ENCODE results near the gene C11orf21. TPM values are rescaled to one million over a fixed set of nuclear protein-coding genes. Genes with fewer than 3 reads are reported as not detected.
"Not testable (repeated sequence)": the region's sequence is repeated elsewhere in the genome, so short reads cannot be mapped to it uniquely, and the experiment has no call there.

The C11orf21 gene
- polyA plus RNA-seq (ENCODE audit: insufficient read depth in 1 of 5, insufficient read length in 5 of 5, low replicate concordance in 1 of 5) = 1 to 10 TPM; 1.3 to 2.5 (median 1.9) TPM
- long read RNA-seq, donor 1 = 0 reads
- long read RNA-seq, donor 2 = 0 reads
- long read RNA-seq, donor 3, partial matches to known transcripts = 0 of 1 reads
- long read RNA-seq, donor 3, other reads (novel, unspliced or antisense) = 0 of 1 reads
- long read RNA-seq, donor 4 = 0 reads
- long read RNA-seq, donor 5 = 0 reads
- long read RNA-seq, donor 6 = 0 reads
- long read RNA-seq, donor 7 = 0 reads
- long read RNA-seq, donor 8 = 0 reads

GRCh38 chr11:2301631-2302305, at the start of gene C11orf21, which contains the start of gene TSPAN32:
Gene C11orf21 (minus strand): TSS chr11:2301918. CDS start chr11:2301808, 110 bp downstream.
Gene TSPAN32 (plus strand): TSS chr11:2302013. CDS start chr11:2302150, 137 bp downstream.
- DNase-seq = no peak

DNA sequence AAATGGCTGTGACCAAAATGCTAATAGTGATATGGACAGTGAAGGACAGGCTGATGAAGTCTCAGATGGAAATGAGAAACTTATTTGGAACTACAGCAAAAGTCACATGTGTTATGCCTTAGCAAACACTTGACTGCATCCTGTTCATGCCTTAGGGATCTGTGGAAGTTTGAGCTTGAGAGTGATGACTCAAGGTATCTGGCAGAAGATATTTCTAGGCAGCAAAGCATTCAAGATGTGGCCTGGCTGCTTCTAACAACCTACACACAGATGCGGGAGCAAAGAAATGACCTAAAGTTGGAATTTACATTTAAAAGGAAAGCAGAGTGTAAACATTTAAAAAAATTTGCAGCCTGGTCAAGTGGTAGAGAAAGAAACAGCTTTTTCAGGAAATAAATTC, 47.3 kb upstream of the C11orf21 start:
- no peak for DNase-seq

GRCh38 chr11:2347308-2347830, 45.7 kb upstream of the C11orf21 start:
- no peak for DNase-seq

DNA sequence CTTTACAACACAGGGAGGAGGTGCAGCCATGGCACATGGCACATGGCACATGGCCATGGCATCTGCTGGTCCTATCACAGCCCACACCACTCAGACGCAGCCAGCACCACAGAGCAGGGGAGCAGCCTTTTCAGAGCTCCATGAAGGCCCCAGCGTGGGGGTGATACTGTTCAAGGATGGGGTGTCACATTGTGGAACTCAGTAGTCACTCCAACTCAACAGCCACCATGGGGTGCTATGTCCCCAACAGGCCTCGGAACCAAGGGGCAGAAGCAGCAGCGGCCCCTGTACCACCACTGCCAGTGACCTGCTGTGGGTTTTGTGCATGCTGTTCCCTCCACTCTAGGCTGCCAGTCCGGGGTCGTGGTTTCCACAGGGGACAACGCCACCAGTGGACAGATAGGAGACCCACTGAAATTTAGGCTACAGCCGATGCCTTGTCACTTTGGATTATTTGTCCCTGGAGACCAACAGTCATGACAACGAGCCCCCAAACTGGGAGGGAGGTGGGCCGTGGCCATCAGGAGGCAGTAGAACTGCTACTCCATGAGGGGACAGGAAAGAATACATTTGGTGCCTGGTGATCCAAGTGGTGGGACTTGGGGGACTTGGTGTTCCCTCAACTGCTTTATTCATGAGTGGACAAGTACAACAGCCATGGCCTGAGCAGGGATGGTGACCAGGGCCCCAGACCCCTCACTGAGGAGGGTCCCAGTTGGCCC, 45.0 kb upstream of the C11orf21 start:
- no peak for DNase-seq

DNA sequence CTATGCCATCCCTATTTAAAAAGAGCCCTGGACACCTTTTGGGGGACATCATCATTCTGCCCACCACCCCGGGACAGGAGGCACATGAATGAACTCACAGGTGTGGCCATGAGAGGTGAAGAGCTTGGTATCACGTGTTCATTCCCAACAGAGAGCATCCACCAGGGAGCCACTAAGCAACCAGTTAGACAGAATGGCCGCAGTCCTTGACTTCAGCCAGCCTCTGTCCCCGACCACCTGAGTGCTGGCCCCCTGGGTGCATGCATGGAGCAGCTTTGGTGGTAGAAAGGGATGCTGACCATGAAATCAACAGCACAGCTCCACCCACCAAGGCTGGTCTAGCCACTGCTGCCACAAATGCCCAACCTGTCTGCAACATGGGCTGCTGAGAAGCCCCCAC, 44.3 kb upstream of the C11orf21 start:
- DNase-seq = no peak

GRCh38 chr11:2345050-2345449, 43.3 kb upstream of the C11orf21 start:
- no peak for DNase-seq

DNA sequence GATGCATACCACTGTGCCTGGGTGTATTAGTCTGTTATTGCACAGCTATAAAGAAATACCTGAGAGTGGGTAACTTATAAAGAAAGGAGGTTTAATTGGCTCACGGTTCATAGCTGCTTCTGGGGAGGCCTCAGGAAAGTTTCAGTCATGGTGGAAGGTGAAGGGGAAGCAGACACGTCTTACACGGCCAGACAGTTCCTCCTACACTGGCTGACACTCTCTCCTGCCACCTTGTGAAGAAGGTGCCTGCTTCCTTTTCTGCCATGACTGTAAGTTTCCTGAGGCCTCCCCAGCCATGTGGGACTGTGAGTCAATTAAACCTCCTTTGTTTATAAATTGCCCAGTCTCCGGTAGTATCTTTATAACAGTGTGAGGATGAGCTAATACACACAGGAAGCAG, 41.8 kb upstream of the C11orf21 start:
- no peak for DNase-seq

GRCh38 chr11:2342981-2343380, 41.3 kb upstream of the C11orf21 start:
- no peak for DNase-seq

DNA sequence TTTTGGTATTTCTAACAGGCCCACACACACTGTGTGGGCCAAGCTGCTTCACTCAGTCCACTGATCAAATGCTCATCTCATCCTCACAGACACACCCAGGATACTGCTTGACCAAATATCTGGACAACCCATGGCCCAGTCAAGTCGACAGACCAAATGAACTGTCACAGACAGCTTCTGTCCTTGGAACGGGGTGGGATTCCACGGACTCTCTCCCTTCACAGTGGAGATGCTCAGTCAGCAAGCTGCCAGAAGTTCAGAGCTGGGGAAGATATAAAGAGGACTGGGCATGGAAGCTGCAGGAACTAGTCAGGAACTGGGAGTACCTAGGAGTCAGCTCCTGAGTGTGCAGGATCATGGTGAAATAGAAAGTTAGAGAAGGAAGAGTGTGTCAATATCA, 40.8 kb upstream of the C11orf21 start:
- DNase-seq = no peak

GRCh38 chr11:2338760-2339159, 37.0 kb upstream of the C11orf21 start:
- DNase-seq = not testable (repeated sequence)

DNA sequence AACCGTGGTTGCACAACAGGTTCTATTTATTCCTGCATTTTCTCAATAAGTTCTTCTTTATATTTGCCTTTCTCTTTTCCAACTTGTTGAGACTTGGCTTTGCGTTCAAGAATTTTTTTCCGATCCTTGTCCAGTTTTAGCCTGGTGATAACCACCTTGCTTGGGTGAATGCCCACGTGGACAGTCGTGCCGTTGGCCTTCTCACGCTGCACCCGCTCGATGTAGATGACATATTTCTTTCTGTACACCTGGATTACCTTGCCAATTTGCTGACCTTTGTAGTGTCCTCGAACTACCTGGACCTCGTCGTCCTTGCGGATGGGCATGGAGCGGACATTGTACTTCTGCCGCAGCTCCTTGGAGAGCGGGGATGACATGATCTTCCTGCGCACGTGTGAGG, 33.6 kb upstream of the C11orf21 start:
- DNase-seq = not testable (repeated sequence)

DNA sequence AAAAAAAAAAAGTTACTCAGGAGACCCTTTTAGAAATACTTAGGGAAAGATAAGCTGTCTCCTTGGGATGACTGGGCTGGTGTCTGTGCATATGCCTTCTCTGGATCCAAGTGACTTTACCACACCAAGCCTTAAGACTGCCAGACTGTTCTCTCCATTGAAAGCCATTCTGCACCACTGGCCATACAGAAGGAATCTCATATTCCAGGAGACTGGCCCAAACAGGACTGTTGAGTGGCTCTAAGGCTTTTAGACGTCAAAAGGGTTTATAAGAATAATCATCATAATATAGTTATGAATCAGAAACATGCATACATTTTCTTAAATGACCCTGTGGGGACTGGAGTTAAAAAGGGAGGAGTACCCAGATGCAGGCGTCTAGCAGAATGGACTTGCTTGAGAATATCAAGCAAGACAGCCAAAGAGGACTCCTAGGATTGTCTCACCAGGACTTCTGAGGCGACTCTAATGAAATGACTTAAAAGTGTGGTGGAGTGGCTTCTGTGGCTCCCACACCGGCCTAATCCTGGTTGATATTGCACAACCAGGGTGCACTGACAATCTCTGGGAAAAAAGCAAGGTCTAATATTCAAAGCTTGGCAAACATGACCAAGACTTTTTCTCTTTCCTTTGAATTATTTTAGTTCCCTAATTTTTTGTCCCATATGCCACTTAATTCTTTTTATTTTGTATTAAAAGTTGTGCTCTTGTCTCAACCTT, 31.9 kb upstream of the C11orf21 start:
- not testable (repeated sequence) for DNase-seq

GRCh38 chr11:2332569-2332968, 30.9 kb upstream of the C11orf21 start:
- DNase-seq = not testable (repeated sequence)

DNA sequence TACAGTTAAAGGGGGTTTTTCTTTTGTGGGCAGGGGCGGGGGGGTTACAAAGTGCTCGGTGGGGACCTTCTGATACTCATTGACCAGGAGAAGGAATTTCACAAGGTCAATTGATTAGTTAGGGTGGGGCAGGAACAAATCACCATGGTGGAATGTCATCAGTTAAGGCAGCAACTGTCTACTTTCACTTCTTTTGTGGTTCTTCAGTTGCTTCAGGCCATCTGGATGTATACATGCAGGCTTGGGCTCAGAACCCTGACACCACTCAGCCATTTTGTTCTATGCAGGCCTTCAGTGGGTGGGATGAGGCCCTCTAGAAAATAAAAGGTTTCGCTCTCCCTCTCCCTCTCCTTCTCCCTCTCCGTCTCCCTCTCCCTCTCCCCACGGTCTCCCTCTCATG, 29.7 kb upstream of the C11orf21 start:
- DNase-seq = no peak

DNA sequence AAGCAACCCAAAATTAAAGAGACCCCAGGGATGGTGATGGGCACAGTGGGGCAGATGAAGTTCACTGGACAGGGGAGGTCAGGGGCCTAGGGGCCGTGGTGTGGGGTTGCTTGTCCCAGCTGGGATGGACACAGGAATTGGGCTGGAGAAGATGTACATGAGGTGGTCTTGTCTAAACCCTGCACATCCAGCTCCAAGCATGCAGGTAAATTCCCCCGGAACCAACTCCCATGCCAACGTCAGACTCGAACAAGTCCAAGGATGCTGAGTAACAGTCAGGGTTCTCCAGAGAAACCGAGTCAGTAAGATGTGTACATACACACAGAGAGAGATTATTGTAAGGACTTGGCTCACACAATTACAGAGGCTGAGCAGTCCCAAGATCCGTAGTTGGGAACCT, 29.0 kb upstream of the C11orf21 start:
- DNase-seq = no peak

- no peak for DNase-seq
These were observed 27.8 kb upstream of the C11orf21 start for GRCh38 chr11:2329551-2329950.

DNA sequence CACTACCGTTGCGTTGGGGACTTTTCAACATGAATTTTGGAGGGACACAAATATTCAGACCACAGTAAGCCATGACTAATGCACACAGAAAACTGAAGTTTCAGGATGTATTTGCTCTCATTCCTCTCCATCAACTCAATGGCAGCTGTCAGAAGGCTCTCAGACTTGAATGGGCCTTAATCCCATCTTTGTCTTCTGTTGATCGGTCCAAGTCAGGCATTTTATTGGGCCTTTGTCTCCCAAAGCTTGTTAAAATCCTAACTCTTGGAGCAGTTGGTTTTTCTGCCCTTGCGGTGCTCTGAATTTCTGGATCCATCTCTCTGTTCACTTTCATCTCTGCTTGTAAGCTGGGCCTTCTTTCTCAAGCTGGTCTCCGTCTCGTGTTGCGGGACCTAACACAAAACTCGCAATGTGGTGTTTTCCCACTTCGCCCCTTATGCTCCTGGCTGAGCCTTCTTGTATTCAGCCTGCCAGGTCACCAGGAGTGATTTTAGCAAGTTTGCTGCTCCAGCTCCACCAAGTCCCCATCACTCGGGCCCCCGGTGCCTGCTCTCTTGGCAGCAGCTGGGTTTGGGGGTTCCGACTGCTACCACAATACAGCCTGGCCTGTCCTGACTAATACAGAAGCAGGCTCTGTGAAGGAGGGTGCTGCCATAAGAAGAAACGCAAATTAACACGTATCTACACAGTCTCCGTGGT, 27.1 kb upstream of the C11orf21 start:
- DNase-seq = no peak

GRCh38 chr11:2328021-2328420, 26.3 kb upstream of the C11orf21 start:
- DNase-seq = no peak

GRCh38 chr11:2327032-2327431, 25.3 kb upstream of the C11orf21 start:
- no peak for DNase-seq

GRCh38 chr11:2325719-2326118, 24.0 kb upstream of the C11orf21 start:
- no peak for DNase-seq

GRCh38 chr11:2325123-2325522, 23.4 kb upstream of the C11orf21 start:
- DNase-seq = no peak
